HL-60 (cell line): Measurements from ENCODE around the gene ZNF185.

Source experiments
- DNase-seq, 2 experiments: peaks; one replicate each; pipeline ENCODE4 v3.0.0-alpha.2; 2010 to 2020; ENCODE audit warnings: low read depth in 1 of 2, low spot score in 1 of 2
- H3K27ac ChIP-seq: fragments of 250-450 bp; sonication (Bioruptor Pico); replicated peaks from 2 replicates; pipeline ENCODE4 v1.5.1; 2020; ENCODE audit warnings: mild to moderate bottlenecking, moderate library complexity
- H3K27me3 ChIP-seq: fragments of 250-450 bp; sonication (Bioruptor Pico); 2 replicates; pipeline ENCODE4 v1.5.1; 2021; ENCODE audit warnings: mild to moderate bottlenecking, moderate library complexity; ENCODE audit not compliant: insufficient read depth, poor library complexity, severe bottlenecking
- H3K4me3 ChIP-seq: replicated peaks from 2 replicates; pipeline ENCODE4 v1.5.1; 2011; ENCODE audit warnings: mild to moderate bottlenecking, control low read depth, low read length; ENCODE audit not compliant: insufficient read depth
- GABPA ChIP-seq: IDR thresholded peaks from 2 replicates; pipeline ENCODE4 v1.6.1; 2012; ENCODE audit warnings: low read depth
- POLR2AphosphoS5 ChIP-seq: IDR thresholded peaks from 2 replicates; pipeline ENCODE4 v1.6.1; 2012; ENCODE audit warnings: low read depth
- REST ChIP-seq: IDR thresholded peaks from 2 replicates; pipeline ENCODE4 v1.6.1; 2012; ENCODE audit warnings: low read depth; ENCODE audit not compliant: insufficient replicate concordance
- SPI1 ChIP-seq: IDR thresholded peaks from 2 replicates; pipeline ENCODE4 v1.6.1; 2012; ENCODE audit warnings: low read depth, mild to moderate bottlenecking, borderline replicate concordance
- long read RNA-seq: library from polyadenylated mRNA; unstranded; transcript quantifications from one replicate; pipeline ENCODE4 v2.0.0, GENCODE V29; 2020
- TF ChIP-seq, protein P1 (sequence below): IDR thresholded peaks from one replicate; pipeline ENCODE4 v1.5.1; 2011; ENCODE audit warnings: low read length, control low read depth, inconsistent platforms; ENCODE audit not compliant: insufficient read depth

ZNF185 gene
- long read RNA-seq, partial matches to known transcripts = 0 of 1 reads
- long read RNA-seq, other reads (novel, unspliced or antisense) = 1 of 1 reads

DNA sequence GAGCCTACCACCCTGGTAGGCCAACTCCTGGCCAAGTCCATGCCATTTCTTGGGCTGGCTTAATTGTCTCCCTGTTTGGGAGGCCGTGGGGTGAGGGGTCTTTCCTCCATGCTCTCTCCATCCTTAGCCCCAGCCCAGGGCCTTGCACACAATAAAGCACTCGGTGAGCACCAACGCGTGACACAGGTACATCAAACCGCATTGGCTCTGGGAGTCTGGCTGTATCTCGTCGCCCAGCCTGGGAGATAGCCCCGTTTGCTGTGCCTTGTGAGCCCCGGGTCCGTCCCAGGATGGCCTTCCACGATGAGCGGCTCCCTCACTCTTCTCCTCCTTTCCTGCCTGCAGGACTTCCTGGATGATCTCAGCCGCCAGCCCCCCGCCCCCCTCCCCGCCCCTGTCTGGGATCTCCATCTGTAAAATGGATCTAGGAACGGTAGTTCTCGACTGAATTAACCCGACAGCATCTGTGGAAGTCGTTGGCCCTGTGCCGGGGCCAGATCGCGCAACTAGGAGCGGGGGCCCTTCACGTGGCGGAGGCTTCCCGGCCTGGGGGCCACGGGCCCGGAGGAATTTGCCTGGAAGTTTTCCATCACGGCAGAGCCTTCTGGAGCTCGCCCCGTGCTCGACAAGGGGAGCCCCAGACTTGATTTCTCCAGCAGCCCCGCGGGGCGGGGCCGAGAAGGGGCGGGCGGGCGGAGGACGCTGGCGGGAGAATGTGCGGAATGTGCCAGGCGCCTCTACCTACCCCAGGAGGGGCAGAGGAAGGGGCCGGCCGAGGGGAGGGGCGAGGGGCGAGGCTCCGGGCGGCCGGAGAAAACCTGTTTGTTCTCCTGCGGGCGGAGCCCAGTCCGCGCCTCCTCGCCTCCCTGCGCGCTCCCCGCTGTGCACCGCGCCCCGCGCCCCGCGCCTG is at the start of gene ZNF185:
Gene ZNF185 (plus strand): TSS at position 846 of the 910 bp plus-strand sequence. CDS start 16,423 bp downstream, outside the sequence.
- H3K4me3 ChIP-seq = no peak within 1 kb of the TSS
- DNase-seq = no peak
- H3K27me3 ChIP-seq = peaks cover 6% of the 10 kb centered on the region
- no peak within 1 kb of the TSS for H3K27ac ChIP-seq
- no peak for TF ChIP-seq SPI1
- TF ChIP-seq REST = no peak
- TF ChIP-seq GABPA = no peak
- no peak for TF ChIP-seq POLR2AphosphoS5
- TF ChIP-seq, protein P1, sequence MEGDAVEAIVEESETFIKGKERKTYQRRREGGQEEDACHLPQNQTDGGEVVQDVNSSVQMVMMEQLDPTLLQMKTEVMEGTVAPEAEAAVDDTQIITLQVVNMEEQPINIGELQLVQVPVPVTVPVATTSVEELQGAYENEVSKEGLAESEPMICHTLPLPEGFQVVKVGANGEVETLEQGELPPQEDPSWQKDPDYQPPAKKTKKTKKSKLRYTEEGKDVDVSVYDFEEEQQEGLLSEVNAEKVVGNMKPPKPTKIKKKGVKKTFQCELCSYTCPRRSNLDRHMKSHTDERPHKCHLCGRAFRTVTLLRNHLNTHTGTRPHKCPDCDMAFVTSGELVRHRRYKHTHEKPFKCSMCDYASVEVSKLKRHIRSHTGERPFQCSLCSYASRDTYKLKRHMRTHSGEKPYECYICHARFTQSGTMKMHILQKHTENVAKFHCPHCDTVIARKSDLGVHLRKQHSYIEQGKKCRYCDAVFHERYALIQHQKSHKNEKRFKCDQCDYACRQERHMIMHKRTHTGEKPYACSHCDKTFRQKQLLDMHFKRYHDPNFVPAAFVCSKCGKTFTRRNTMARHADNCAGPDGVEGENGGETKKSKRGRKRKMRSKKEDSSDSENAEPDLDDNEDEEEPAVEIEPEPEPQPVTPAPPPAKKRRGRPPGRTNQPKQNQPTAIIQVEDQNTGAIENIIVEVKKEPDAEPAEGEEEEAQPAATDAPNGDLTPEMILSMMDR = no peak

GRCh38 chrX:152850465-152850864 is 47.4 kb upstream of the ZNF185 start:
- H3K27ac ChIP-seq = no peak overlapping the region
- no peaks in the 10 kb centered on the region for H3K27me3 ChIP-seq
- TF ChIP-seq REST = no peak
- TF ChIP-seq, protein P1 = no peak
- TF ChIP-seq POLR2AphosphoS5 = no peak
- no peak for TF ChIP-seq GABPA
- no peak for TF ChIP-seq SPI1
- DNase-seq = no peak
- no peak overlapping the region for H3K4me3 ChIP-seq

DNA sequence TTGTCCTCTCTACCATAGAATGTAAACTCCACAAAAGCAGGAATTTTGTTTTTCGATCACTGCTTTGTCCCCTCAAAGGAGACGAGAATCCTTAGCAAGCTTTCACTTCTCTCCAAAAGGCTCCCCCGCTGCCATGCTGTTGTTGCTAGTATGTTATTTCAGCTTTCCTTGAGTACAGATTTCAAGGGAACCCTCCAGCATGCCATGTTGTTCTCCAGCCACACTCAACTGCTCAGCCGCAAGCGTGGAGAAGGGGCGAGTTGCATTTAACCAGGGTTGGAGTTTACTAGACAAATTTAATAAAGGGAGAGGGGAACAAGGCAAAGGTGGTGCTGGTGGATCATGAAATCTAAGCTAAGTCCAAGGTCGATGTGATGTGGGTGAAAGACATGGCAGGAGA is 43.9 kb upstream of the ZNF185 start:
- H3K4me3 ChIP-seq = no peak overlapping the region
- H3K27me3 ChIP-seq = no peaks in the 10 kb centered on the region
- DNase-seq = no peak
- H3K27ac ChIP-seq = no peak overlapping the region
- TF ChIP-seq GABPA = no peak
- TF ChIP-seq, protein P1 = no peak
- TF ChIP-seq SPI1 = no peak
- TF ChIP-seq POLR2AphosphoS5 = no peak
- TF ChIP-seq REST = no peak
